ENCODE results near the gene USP34. TPM values are rescaled to one million over a fixed set of nuclear protein-coding genes. Genes with fewer than 3 reads are reported as not detected.

The USP34 gene
- total RNA-seq, 1 donor from 2014 or later = 139 TPM

DNA sequence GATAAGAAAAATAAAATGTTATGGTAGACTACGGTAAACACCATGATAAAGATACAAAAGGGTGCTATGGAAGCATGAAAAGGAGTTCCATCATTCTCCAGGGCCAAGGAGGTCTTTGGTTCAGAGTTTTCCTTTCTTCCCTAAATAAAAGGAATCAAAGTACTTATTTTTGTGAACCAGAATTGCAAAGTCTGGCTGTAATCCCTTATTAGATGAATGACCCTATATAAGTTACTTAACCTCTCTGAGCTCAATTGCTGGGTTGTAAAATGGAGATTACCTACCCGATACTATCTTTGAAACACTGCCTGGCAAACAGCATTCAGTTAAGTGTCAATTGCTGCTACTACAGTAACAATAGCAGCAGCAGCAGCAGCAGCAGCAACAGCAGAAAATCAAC, 218.9 kb downstream of the USP34 start:
- no peak overlapping the region for H3K4me3 Mint-ChIP-seq (ENCODE audit: low read depth)
- no peak for TF ChIP-seq CTCF (IDR thresholded peaks at IDR 0.05; ENCODE audit: unreplicated experiment)
- no peaks in the 10 kb centered on the region for H3K9me3 Mint-ChIP-seq (ENCODE audit: low read depth)
- H3K36me3 Mint-ChIP-seq (ENCODE audit: insufficient read depth) = peaks cover 27% of the 10 kb centered on the region
- peak overlapping the region; percentile 38 for H3K27ac Mint-ChIP-seq
- H3K4me1 Mint-ChIP-seq (ENCODE audit: low read depth) = no peaks in the 10 kb centered on the region
- no peaks in the 10 kb centered on the region for H3K27me3 Mint-ChIP-seq
- DNase-seq (ENCODE audit: low spot score, unreplicated experiment) = no peak

DNA sequence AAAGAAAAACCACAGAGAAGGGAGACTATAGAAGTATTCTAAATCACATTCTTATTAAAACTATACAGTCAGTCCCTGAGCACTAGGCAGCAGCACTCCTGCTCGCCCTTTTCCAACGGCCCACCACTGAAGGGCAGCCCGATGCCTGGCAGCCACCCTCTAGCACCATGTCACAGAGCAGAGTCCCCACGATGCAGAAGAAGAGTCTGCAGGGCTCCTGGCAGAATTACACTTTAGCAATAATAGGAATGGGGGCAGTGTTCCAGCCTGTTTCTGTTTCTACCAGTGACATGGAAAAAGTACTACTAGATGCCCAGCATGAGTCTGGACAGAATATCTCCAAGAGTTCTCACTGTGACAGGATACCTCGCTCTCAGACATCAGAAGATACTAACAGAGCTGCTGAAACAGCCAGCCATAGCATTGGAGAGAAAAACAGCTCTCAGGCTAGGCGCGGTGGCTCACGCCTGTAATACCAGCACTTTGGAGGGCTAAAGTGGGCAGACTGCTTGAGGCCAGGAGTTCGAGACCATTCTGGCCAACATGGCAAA, 221.3 kb downstream of the USP34 start:
- no peak overlapping the region for H3K27ac Mint-ChIP-seq
- H3K4me1 Mint-ChIP-seq (ENCODE audit: low read depth) = peaks cover 2% of the 10 kb centered on the region
- no peak for TF ChIP-seq CTCF (IDR thresholded peaks at IDR 0.05; ENCODE audit: unreplicated experiment)

GRCh38 chr2:61247204-61247812, 223.6 kb downstream of the USP34 start:
- Mint-ChIP-seq H3K27ac (no peak overlapping the region), H3K36me3 (ENCODE audit: insufficient read depth) (peaks cover 28% of the 10 kb centered on the region), H3K4me3 (ENCODE audit: low read depth) (no peak overlapping the region), H3K4me1 (ENCODE audit: low read depth) (peaks cover 3% of the 10 kb centered on the region), H3K9me3 (ENCODE audit: low read depth) (no peaks in the 10 kb centered on the region), H3K27me3 (no peaks in the 10 kb centered on the region)
- no peak for TF ChIP-seq CTCF (IDR thresholded peaks at IDR 0.05; ENCODE audit: unreplicated experiment)
- no peak for DNase-seq (ENCODE audit: low spot score, unreplicated experiment)

More for the DNA sequence above, 221.3 kb downstream of the USP34 start:
- H3K9me3 Mint-ChIP-seq (ENCODE audit: low read depth) = no peaks in the 10 kb centered on the region
- H3K36me3 Mint-ChIP-seq (ENCODE audit: insufficient read depth) = peaks cover 26% of the 10 kb centered on the region
- H3K4me3 Mint-ChIP-seq (ENCODE audit: low read depth) = no peak overlapping the region
- DNase-seq (ENCODE audit: low spot score, unreplicated experiment) = no peak
- H3K27me3 Mint-ChIP-seq = no peaks in the 10 kb centered on the region

GRCh38 chr2:61244694-61245093, 226.2 kb downstream of the USP34 start:
- Mint-ChIP-seq H3K9me3 (ENCODE audit: low read depth) (no peaks in the 10 kb centered on the region), H3K4me1 (ENCODE audit: low read depth) (peaks cover 3% of the 10 kb centered on the region), H3K4me3 (ENCODE audit: low read depth) (no peak overlapping the region), H3K27me3 (no peaks in the 10 kb centered on the region), H3K27ac (no peak overlapping the region), H3K36me3 (ENCODE audit: insufficient read depth) (peaks cover 37% of the 10 kb centered on the region)
- no peak for TF ChIP-seq CTCF (IDR thresholded peaks at IDR 0.05; ENCODE audit: unreplicated experiment)
- DNase-seq (ENCODE audit: low spot score, unreplicated experiment) = no peak

GRCh38 chr2:61241266-61241665, 229.6 kb downstream of the USP34 start:
- no peak for DNase-seq (ENCODE audit: low spot score, unreplicated experiment)
- H3K27ac Mint-ChIP-seq = peak overlapping the region; percentile 74
- no peak overlapping the region for H3K4me3 Mint-ChIP-seq (ENCODE audit: low read depth)
- peaks cover 3% of the 10 kb centered on the region for H3K4me1 Mint-ChIP-seq (ENCODE audit: low read depth)
- H3K27me3 Mint-ChIP-seq = no peaks in the 10 kb centered on the region
- no peak for TF ChIP-seq CTCF (IDR thresholded peaks at IDR 0.05; ENCODE audit: unreplicated experiment)
- no peaks in the 10 kb centered on the region for H3K9me3 Mint-ChIP-seq (ENCODE audit: low read depth)
- H3K36me3 Mint-ChIP-seq (ENCODE audit: insufficient read depth) = peaks cover 26% of the 10 kb centered on the region
